ENCODE data around the gene CLEC3B.
"Not testable (repeated sequence)": the region's sequence is repeated elsewhere in the genome, so short reads cannot be mapped to it uniquely, and the experiment has no call there.

Gene CLEC3B

DNA sequence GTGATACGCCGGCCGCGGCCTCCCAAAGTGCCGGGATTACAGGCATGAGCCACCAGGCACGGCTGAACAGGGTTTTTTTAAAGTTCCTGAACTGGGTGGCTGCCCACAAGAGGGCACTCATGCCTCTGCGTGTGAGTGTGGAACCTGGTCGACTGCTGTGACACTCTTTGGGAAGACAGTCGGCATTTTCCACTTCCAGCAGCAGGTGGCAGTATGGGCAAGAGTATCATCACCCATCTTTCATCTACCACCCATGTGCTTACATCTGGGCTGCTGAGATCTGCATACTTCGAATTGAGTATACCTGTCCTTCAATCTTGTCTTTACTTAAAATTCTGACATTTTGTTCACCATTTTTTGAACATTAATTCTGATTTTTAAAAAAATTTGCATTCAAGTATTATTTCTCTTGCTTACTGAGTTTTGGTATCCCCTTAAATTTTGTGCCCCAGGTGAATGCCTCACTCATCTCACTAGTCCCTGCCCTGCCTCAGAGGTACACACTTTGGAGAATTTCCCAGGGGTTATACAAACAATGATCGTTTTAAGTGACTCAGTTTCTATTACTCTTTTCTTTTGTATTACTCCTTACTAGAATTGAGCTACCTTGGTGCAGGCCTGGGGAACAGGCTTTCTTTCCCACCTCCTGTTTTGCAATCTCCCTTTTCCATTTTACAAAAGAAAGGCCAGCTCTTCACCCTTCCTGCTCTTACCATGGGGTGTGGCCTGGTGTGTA is 11.8 kb downstream of the CLEC3B start:
- DNase-seq = peak; percentile 94

DNA sequence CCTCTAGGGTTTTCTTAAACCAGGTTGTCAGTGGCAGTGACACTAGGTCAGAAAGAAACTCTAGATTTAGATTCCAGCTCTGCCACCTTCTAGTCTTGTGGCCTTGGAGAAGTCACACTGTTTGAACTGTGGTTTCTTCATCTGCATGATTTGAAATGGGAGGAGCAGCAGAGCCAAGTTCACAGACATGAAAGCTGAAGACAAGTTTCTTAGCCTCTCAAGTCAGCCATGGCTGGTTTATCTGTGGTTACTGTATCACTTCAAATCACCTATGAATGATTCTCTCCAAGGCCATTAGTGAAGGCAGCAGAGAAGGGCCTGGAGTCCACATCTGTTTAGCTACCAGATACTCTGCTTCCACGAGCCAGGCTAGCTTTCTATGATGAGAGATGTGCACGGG is 15.6 kb downstream of the CLEC3B start:
- DNase-seq = no peak

DNA sequence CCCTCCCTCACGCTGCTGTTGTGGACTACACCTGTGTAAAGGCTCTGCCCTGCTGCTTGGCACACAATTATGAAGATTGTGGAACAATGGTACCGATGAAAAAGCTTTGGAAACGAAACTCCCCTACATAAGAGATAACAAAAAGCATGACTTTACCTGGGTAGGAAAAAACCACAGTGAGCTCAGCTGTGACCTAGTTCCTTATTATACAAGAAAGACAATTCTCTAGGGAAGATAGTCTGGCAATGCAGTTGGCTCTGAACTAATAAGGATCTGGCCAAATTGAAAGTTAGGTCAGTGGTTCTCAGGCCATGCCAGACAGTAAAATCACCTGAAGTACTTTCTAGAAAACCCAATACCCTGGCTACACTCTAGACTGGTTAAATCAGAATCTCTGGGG is 16.1 kb downstream of the CLEC3B start:
- DNase-seq = no peak

DNA sequence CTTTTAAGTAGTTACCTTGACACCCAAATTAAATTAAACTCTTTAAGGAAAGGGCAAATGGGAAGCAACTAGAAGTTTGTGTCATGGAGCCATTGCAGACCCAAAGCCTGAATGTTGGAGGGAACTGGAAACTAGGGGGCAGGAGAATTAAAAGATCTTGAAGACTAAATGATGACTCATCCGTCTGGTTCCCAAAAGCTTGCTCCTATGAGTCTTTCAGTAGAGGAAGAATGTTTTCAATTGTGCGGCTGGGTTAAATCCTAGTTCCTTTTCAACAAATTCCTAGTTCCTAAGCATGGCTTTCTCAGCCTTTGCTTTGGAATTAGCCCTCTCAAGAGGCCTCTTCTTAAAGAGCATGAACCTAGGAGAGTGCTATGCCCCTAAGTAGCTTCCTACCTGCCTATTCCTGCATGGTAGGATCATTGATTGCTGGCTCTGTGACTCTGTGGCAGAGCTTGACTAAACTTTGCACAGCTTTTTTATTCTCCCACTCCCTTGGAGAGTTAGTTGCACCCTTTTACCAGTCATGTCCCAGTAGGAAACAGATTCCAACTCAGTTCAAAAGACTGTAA is 17.7 kb downstream of the CLEC3B start:
- no peak for DNase-seq

DNA sequence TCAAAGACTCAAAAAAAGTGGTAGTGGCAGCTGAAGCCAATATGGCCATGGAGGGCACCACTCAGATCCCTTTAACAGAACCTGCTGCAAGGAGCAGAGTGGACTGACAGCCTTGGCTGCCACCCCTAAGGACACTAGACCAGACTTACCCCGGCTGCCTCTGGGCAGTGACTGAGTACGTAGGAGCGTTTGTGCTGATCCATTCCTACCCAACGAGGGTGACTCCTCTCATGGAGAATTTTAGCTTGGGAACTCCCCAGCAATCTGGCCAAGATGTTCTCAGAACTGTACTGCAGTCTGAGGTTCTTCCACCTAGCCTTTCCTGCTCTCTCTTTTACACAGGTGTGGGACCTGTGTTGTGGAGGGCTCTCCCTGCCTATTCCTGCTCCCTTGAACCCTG is 22.1 kb downstream of the CLEC3B start:
- no peak for DNase-seq

DNA sequence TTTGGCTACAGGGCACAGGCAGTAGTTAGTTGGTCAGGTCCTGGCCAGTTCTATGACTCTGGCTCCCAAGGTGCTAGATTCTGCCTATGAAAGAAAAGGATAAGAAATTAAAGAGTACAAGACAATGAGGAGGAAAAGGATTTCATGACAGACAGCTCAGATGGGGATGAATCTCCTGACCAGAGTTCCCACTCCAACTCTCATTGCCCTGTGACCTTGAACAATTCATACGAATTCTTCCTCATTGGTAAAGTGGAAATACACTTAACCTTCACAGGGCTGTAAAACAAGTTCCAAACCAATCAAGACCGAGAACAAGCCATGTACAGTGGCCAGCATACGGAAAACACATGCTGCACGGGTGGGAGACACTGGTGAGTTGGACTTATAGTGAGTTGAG is 23.7 kb downstream of the CLEC3B start:
- DNase-seq = no peak

DNA sequence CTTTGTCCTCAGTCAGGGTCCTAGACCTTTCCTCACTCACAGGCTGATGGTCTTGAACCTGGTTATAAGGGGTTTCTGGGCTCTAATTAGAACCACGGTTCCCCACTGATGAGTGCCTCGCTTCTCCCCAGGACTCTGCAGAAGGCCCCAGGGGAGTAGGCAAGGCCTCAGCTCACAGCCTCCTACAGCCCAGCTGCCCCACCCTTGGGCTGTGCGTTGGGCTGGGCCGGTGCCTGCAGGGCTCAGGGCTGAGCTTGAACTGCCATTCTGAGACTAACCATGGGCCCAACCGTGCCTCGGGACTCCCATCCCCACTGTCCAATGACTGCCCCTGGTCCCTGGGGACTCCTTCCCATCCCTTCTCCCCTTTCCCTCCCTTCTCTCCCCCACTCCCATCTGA is 25.6 kb downstream of the CLEC3B start:
- no peak for DNase-seq

DNA sequence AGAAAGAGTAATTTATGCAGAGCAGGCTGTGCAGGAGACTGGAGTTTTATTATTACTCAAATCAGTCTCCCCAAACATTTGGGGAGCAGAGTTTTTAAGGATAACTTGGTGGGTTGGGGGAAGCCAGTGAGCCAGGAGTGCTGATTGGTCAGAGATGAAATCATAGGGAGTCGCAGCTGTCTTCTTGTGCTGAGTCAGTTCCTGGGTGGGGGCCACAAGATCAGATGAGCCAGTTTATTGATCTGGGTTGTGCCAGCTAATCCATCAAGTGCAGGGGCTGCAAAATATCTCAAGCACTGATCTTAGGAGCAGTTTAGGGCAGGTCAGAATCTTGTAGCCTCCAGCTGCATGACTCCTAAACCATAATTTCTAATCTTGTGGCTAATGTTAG is 27.7 kb downstream of the CLEC3B start:
- DNase-seq = not testable (repeated sequence)

DNA sequence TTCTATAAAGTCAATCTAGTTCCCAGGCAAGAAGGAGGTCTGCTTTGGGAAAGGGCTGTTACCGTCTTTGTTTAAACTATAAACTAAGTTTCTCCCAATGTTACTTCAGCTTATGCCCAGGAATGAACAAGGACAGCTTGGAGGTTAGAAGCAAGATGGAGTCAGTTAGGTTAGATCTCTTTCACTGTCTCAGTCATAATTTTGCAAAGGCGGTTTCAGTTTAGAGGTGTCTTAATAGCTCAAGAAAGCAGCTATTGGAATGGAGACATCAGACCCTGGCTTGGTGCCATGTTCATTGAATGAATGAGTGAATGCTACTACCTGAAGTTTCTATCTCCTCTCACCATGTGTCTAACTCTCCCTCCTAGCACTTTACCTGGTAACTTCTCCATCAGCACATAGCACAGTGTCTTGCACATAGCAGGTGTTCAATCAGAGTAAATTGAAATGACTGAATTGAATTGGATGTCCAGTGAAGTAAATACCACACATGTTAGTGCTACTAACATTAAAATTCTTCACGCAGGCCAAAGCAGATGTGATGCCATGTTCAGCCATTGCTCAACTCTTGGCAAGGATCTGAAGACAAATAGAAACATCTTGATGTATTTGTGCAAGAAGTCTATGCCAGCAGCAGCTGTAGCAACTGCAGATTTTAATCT is 28.2 kb downstream of the CLEC3B start:
- DNase-seq = no peak

DNA sequence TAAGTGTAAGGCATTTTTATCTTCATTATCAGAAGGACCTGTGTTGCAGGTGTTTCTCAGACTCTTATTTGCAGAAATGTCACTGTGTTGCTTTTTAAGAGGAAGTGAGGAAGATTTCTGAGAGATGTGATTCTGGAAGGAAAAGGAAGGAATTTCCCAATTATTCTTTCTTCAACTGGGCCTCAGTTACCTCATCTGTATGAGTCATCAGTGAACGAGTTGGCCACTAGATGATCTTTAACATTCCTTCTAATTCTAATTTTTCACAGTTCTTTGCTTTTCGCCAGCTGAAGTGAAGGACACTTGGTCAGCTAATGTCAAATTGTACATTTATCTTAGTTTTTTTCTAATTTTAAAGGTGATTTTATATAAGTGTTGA is 28.9 kb downstream of the CLEC3B start:
- DNase-seq = no peak

DNA sequence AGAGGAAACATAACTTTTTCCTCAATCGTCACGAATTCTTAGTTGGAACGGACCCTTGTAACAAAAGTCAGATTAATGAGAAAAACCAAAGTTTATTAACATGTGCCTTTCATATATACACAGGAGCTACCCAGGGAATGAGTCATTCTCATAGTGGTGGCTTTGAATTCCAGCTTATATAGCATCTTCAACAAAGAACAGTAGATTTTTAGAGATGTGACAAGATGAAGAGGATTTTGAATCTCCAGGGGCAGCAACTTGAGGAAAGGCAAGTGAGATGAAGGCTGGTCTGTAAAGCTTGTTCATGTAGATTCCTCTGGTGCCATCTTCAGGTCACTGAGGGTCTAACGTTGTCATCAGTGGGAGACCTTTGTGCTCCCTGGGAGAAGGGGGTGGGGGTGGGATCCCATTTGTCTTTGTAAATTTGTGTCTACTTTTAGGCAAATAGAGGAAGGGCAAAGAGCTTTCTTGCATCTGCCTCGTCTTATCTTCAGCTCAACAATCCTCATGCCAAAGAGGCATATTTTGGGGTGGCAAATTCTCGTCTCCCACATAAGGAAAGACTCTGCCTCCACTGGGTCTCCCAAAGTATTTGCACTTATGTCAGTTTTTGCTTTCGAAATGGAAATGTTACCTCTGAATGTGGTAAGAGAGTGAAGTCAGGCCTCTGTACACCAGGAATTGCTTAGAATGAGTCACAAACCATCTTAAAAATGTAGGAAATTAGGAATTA is 29.5 kb downstream of the CLEC3B start:
- no peak for DNase-seq

DNA sequence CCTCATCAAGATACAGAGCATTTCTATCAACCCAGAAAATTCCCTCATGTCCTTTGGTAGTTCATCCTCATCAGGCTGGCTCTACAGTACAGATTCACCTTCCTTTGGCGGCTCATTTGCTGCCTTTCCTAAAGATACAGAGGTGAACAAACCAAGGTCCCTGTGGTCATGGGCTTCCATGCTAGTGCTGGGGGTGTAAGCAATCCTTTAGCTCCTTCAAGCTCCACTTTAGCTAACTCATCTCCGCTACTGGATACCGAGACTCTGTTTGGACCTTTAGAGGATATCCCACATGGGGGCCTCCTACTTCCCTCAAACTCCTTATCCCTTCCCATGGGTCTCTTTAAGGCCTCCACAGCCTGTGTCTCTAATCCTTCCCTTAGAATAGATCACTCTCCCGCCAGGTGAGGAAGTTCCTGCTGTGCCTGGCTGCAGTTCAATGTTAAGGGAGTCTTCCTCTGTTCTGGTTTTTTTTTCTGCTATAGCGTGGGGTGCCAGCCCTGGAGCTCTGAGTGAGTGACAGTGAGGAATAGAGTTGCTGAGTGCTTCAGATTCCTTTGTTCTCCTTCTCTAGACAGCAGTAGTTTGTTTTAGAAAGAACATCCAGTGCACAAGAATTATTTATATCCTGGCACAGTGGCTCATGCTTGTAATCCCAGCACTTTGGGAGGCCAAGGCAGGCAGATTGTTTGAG is 30.7 kb downstream of the CLEC3B start:
- no peak for DNase-seq

DNA sequence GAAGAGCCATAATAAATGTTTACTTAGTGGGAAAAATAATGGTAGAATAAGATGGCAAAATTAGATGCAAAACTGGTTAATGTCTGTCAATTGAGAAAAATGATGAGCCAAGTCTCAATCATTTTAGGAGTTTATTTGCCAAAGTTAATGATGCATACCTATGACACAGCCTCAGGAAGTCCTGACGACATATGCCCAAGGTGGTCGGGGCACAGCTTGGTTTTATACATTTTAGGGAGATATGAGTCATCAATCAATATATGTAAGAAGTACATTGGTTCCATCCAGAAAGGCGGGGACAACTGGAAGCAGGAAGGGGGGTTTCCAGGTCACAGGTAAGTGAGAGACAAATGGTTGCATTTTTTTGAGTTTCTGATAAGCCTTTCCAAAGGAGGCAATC is 31.5 kb downstream of the CLEC3B start:
- DNase-seq = peak; percentile 33

DNA sequence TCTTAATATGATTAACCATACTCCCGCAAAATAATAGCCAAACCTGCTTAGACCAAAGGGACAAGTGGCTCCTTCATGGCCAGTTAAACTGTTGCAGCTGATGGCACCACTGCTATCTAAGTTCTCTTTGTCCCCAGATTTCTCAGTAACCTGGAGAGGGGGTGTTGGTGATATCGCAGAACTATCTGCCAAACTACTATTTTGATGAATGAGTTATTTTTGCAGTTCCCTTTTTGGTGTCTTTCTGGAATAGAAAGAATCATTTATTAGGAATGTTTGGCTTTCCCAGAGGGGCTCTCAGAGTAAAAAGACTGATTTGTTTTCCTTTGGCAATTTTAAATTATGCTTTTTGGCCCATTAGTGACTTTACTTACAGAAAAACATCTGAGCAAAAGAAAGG is 33.0 kb downstream of the CLEC3B start:
- no peak for DNase-seq

DNA sequence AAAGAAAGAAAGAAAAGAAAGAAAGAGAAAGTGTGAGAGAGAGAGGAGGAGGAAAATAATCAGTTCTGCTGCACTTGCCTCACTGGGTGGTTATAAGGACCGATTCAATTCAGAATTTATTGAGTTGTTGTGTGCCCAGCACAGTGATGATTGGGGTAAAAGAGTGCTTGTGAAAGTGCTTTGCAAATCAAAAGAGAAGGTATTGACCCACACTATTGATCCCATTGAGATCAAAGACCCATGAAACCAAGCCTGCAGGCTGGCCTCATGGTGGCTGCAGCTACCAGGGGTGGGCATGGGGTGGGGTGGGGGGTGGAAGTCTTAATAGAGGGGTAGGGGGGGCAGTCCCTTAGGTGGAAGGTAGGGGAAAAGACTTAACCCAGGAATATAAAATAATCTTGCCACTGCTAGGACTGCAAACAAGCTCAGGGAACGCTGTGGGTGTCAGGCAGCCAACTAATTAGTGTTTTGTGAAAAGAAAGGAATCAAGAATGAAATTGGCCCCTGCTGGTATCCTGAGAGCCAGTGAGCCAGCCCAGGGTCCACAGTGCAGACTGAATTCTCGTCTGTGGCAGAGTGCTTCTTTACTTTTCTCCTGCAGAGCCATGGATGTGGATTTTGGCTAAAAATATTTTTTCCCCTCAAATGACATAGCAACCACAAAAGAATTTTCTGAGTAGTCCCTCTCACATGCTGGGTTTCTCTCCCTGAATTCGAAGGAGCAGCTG is 34.2 kb downstream of the CLEC3B start:
- DNase-seq = no peak

DNA sequence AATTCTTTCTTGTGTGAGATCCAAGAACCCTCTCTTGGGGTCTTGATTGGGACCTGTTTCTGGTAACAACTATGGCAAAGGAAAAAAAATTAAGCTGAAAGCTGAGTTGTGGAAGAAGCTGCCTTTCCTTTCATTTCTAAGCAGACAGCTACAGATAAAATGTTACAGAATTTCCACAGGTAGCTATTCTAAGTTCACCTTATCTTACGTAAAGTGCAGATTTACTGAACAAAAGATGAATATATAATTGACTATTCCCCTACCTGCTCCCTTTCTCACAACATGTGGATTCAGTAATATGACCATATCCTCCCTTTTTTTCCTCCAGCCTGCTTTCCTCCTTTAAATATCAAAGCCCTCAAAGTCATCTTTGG is 36.6 kb downstream of the CLEC3B start:
- DNase-seq = no peak

DNA sequence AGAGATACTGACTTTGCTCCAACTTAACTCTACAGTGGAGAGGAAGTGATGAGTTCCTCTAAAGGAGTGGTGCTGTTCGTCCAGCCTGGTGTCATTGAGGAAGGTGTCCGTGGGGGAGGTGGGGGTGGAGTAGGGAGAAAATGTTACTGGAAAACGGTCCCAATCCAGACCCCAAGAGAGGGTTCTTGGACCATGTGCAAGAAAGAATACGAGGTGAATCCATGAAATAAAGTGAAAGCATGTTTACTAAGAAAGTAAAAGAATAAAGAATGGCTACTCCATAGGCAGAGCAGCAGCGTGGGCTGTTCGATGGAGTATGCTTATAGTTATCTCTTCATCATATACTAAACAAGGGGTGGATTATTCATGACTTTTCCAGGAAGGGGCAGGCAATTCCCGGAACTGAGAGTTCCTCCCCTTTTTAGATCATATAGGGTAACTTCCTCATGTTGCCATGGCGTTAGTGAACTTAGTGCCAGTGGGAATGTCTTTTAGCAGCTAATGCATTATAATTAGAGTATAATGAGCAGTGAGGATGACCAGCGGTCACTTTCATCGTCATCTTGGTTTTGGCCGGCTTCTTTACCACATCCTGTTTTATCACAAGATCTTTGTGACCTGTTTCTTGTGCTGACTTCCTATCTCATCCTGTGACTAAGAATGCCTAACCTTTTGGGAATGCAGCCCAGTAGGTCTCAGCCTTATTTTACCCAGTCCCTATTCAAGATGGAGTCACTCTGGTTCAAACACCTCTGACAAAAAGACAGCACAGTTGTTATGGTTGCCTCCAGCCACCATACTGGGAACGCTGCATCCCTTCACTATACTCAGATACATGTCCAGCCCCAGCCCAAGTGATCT is 38.6 kb downstream of the CLEC3B start:
- peak; percentile 80 for DNase-seq

DNA sequence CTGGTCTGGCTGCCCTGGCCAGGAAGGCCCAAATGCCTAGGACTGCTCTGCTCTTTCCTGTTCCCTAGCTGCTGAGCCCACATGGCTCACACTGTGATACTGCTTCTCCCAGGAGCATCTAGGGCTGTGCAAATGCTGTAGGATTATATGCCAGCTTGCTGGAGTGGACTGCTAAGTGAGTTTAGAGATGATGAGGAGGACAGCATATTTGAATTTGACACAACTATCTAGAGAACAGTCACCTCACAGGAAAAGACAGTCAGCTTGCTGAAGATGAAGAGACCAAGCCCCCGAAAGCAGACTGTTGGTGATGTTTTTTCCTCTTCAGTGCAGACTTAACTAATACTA is 39.2 kb downstream of the CLEC3B start:
- no peak for DNase-seq

DNA sequence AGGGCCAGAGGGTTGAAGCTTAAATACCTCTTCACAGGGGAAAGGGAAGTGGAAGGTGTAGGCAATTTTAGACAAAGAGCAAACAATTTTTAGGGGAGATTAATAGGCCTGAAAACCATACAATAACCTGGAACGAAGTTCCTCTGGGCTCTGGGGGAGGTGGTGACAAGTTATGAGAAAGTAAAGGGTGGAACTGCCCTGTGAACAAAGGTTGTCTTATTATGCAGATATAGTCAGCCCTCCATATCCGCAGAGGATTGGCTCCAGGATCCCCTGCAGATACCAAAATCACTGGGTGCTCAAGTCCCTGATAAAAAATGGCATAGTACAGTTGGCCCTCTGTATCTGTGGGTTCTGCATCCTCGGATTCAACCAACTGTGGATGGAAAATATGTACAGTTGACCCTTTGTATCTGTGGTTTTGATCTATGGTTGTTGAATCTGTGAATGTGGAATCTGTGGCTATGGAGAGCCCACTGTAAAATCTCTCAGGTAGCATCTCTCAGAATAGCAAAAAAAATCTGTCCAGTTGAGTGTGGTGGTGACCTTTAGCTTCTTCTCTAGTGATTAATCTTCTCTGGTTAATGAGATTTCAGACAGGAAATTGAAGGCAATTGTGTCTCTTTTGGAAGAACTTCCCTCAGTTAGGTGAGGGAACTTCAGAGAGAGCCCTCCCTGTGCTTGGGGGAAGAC is 40.2 kb downstream of the CLEC3B start:
- DNase-seq = no peak

DNA sequence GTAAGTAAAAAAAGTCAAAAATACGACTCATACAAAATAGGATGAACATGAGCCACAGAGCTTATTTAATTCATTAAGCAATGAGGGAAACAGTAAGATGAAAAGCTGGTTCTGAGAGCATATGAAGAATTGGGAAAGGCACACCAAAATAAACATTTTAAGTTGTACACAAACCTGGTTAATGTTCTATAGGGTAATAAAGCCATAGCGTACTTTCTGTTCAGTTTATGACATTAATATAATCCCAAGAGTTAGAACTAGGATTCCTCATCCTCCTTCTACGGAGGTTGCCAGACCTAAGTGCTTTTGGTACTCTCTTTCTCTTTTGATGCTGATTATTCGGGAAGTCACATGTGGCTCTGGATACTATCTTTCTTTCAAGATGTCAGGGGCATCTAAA is 41.4 kb downstream of the CLEC3B start:
- no peak for DNase-seq

DNA sequence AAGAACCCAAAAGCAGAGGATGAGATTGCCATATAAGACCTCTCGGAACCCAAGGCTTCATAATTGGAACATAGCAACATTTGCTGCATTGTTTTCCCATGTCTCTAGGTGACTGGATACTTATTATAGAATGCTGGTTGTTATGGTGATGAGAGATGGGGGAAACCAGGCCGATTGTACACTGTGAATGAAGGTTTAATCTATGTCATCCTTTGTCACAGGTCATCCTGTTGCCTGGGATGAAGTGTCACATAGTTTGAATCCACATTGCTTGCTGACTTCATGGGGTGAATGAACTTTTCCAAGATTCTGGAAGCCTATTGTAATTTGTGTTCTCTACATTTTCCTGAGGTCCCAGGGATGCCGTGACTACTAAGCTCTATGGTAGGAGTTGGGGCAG is 41.8 kb downstream of the CLEC3B start:
- no peak for DNase-seq

Data from activated CD4-positive, alpha-beta T cell treated with anti-CD3 and anti-CD28 coated beads for 48 hours (primary cell).